Activated CD4-positive, alpha-beta T cell treated with anti-CD3 and anti-CD28 coated beads, Interleukin-2, amount 50 U/mL, for 4 hours (primary cell): ENCODE results near the gene F2R.

ENCODE experiments used
- DNase-seq, 2 experiments: peaks; one replicate each; pipeline ENCODE4 v3.0.0-alpha.2; 2020

Gene F2R

GRCh38 chr5:76690704-76691466, 25.0 kb upstream of the F2R start:
- DNase-seq: no peak

GRCh38 chr5:76691467-76692273, 24.3 kb upstream of the F2R start:
- no peak for DNase-seq

GRCh38 chr5:76692274-76692540, 23.7 kb upstream of the F2R start:
- no peak for DNase-seq

GRCh38 chr5:76692651-76693050, 23.3 kb upstream of the F2R start:
- DNase-seq: no peak

- no peak for DNase-seq
Measured at GRCh38 chr5:76693141-76693540, 22.8 kb upstream of the F2R start.

GRCh38 chr5:76694317-76694716, 21.6 kb upstream of the F2R start:
- no peak for DNase-seq

GRCh38 chr5:76695346-76695745, 20.6 kb upstream of the F2R start:
- DNase-seq: no peak

GRCh38 chr5:76696251-76696650, 19.7 kb upstream of the F2R start:
- no peak for DNase-seq

GRCh38 chr5:76697670-76698069, 18.3 kb upstream of the F2R start:
- no peak for DNase-seq

GRCh38 chr5:76700571-76700970, 15.4 kb upstream of the F2R start:
- no peak for DNase-seq

- DNase-seq: no peak
Measured at GRCh38 chr5:76701298-76701697, 14.6 kb upstream of the F2R start.

- no peak for DNase-seq
Measured at GRCh38 chr5:76703707-76704106, 12.2 kb upstream of the F2R start.

- no peak for DNase-seq
Measured at GRCh38 chr5:76704131-76704663, 11.7 kb upstream of the F2R start.

- DNase-seq: no peak
Measured at GRCh38 chr5:76705574-76705973, 10.4 kb upstream of the F2R start.

- DNase-seq: no peak
Measured at GRCh38 chr5:76709762-76710161, 6.2 kb upstream of the F2R start.

- no peak for DNase-seq
Measured at GRCh38 chr5:76710991-76711390, 4.9 kb upstream of the F2R start.

- no peak for DNase-seq
Measured at GRCh38 chr5:76714751-76715485, 1.0 kb upstream of the F2R start.

GRCh38 chr5:76715486-76715735, 515 bp upstream of the F2R start:
- DNase-seq: no peak

GRCh38 chr5:76716456-76717157, 681 bp downstream of the F2R start:
- DNase-seq: no peak

- DNase-seq: no peak
Measured at GRCh38 chr5:76717222-76718083, 1.5 kb downstream of the F2R start.

GRCh38 chr5:76718381-76718832, 2.5 kb downstream of the F2R start:
- no peak for DNase-seq

- DNase-seq: no peak
Measured at GRCh38 chr5:76718880-76719279, 3.0 kb downstream of the F2R start.
